HCT116 (cell line): ENCODE measurements around the gene TOMM70. TPM values are rescaled to one million over a fixed set of nuclear protein-coding genes. Genes with fewer than 3 reads are reported as not detected.

Source experiments
- ATAC-seq: fragments of 200-7000 bp; cut with Tn5 transposase; 2 replicates; pipeline ENCODE4 v1.9.1; 2020; ENCODE audit warnings: mild to moderate bottlenecking, moderate library complexity
- BruUV-seq: library from RNA; stranded (reverse); fragments of 400-500 nt; replicated peaks from 2 replicates; lab custom pipeline; 2021; lab: Mats Ljungman, UMichigan
- CTCF ChIA-PET: fragments of 300-600 bp; sonication (Branson Sonifier 250); formaldehyde crosslinking; loops from one replicate; lab custom pipeline; 2021; ENCODE audit warnings: antibody characterized with exemption; lab: Charles Lee
- POLR2A ChIA-PET: fragments of 300-600, 350-600 bp; sonication (Branson Sonifier 250); formaldehyde crosslinking; loops from one replicate; lab custom pipeline; 2021; ENCODE audit warnings: antibody characterized with exemption; lab: Charles Lee
- RAD21 ChIA-PET, 2 experiments: fragments of 300-600 bp; sonication (Branson Sonifier 250); formaldehyde crosslinking; loops; one replicate each; lab custom pipeline; 2023; ENCODE audit warnings: low total read pairs in 2 of 2; ENCODE audit not compliant: uncharacterized antibody in 2 of 2, unreplicated experiment in 2 of 2, low non-redundant PET in 1 of 2; lab: Charles Lee
- DNase-seq: peaks from one replicate; pipeline ENCODE4 v3.0.0-alpha.2; 2010; ENCODE audit warnings: low read depth, low spot score
- H2AFZ ChIP-seq: fragments of 200-600 bp; shearing (Covaris generic), sonication (generic); 2 replicates; pipeline ENCODE4 v1.6.1; 2017; ENCODE audit warnings: low read depth, mixed run types, mixed read lengths, antibody characterized with exemption, low read length; ENCODE audit not compliant: poor library complexity, severe bottlenecking
- H3K27ac ChIP-seq: 2 replicates; pipeline ENCODE4 v1.5.1; 2012; ENCODE audit warnings: low read depth, low read length
- H3K27me3 ChIP-seq: fragments of 200-600 bp; sonication (generic); 2 replicates; pipeline ENCODE4 v1.6.1; 2016; ENCODE audit warnings: mixed run types, low read length, mixed read lengths; ENCODE audit not compliant: insufficient read depth
- H3K36me3 ChIP-seq, 2 experiments: fragments of 200-500 bp in 1 of 2; fragments of 200-600 bp in 1 of 2; sonication (Bioruptor generic) in 1 of 2; sonication (generic) in 1 of 2; 2 replicates each; pipeline versions ENCODE4 v1.5.1 to v1.6.1; 2014 to 2016; ENCODE audit warnings: low read length in 2 of 2, inconsistent platforms in 1 of 2, mixed read lengths in 1 of 2, mixed run types in 1 of 2; ENCODE audit not compliant: insufficient read depth in 2 of 2, control insufficient read depth in 1 of 2
- H3K4me1 ChIP-seq, 2 experiments: fragments of 200-600 bp in 1 of 2; sonication (generic) in 1 of 2; 2 replicates each; pipeline versions ENCODE4 v1.5.1 to v1.6.1; 2012 to 2017; ENCODE audit warnings: low read length in 2 of 2, inconsistent platforms in 1 of 2, mild to moderate bottlenecking in 1 of 2, mixed read lengths in 1 of 2, mixed run types in 1 of 2, moderate library complexity in 1 of 2; ENCODE audit not compliant: insufficient read depth in 2 of 2, control insufficient read depth in 1 of 2
- H3K4me2 ChIP-seq: fragments of 200-600 bp; sonication (generic); 2 replicates; pipeline ENCODE4 v1.6.1; 2017; ENCODE audit warnings: mixed run types, low read length, mixed read lengths
- H3K4me3 ChIP-seq, 2 experiments: fragments of 200-600 bp in 1 of 2; sonication (generic) in 1 of 2; replicated peaks in 1 of 2; 2 replicates each; pipeline ENCODE4 v1.5.1; 2011 to 2016; ENCODE audit warnings: low read length in 2 of 2, control low read depth in 1 of 2, low read depth in 1 of 2, mild to moderate bottlenecking in 1 of 2, mixed read lengths in 1 of 2, mixed run types in 1 of 2
- H3K79me2 ChIP-seq: fragments of 200-600 bp; sonication (generic); 2 replicates; pipeline ENCODE4 v1.6.1; 2017; ENCODE audit warnings: mild to moderate bottlenecking, mixed run types, low read length, moderate library complexity, mixed read lengths; ENCODE audit not compliant: insufficient read depth
- H3K9ac ChIP-seq: fragments of 200-600 bp; sonication (generic); 2 replicates; pipeline ENCODE4 v1.6.1; 2016; ENCODE audit warnings: low read length, mixed read lengths
- H3K9me2 ChIP-seq: fragments of 200-600 bp; sonication (generic), shearing (Covaris generic); 2 replicates; pipeline ENCODE4 v1.6.1; 2017; ENCODE audit warnings: mixed run types, mild to moderate bottlenecking, moderate library complexity; ENCODE audit not compliant: insufficient read depth
- H3K9me3 ChIP-seq, 2 experiments: fragments of 200-500 bp in 1 of 2; fragments of 200-600 bp in 1 of 2; sonication (Bioruptor generic) in 1 of 2; sonication (generic) in 1 of 2; 2 replicates each; pipeline ENCODE4 v1.6.1; 2014 to 2017; ENCODE audit warnings: low read length in 2 of 2, mixed read lengths in 2 of 2, inconsistent platforms in 1 of 2, low read depth in 1 of 2, mild to moderate bottlenecking in 1 of 2, mixed run types in 1 of 2, moderate library complexity in 1 of 2; ENCODE audit not compliant: control insufficient read depth in 1 of 2, insufficient read depth in 1 of 2
- H4K20me1 ChIP-seq: fragments of 200-600 bp; sonication (generic), shearing (Covaris generic); 2 replicates; pipeline ENCODE4 v1.6.1; 2017; ENCODE audit warnings: mixed run types, mild to moderate bottlenecking, moderate library complexity; ENCODE audit not compliant: insufficient read depth
- CBX3 ChIP-seq: IDR thresholded peaks from 2 replicates; pipeline ENCODE4 v1.6.1; 2012; ENCODE audit warnings: low read depth
- CEBPB ChIP-seq: IDR thresholded peaks from 2 replicates; pipeline ENCODE4 v1.6.1; 2012; ENCODE audit warnings: low read depth
- EZH2phosphoT487 ChIP-seq: fragments of 200-600 bp; IDR thresholded peaks from 2 replicates; pipeline ENCODE4 v1.6.1; 2018; ENCODE audit warnings: antibody characterized with exemption, borderline replicate concordance
- JUND ChIP-seq: IDR thresholded peaks from 2 replicates; pipeline ENCODE4 v1.6.1; 2012
- POLR2AphosphoS5 ChIP-seq: IDR thresholded peaks from 2 replicates; pipeline ENCODE4 v1.6.1; 2011; ENCODE audit warnings: mild to moderate bottlenecking, low read depth, low read length, moderate library complexity
- RAD21 ChIP-seq: IDR thresholded peaks from 2 replicates; pipeline ENCODE4 v1.6.1; 2012; ENCODE audit warnings: low read depth, mild to moderate bottlenecking
- SP1 ChIP-seq: IDR thresholded peaks from 2 replicates; pipeline ENCODE4 v1.6.1; 2012; ENCODE audit warnings: low read depth
- TCF7L2 ChIP-seq: IDR thresholded peaks from 2 replicates; pipeline ENCODE4 v1.7.0; 2011; ENCODE audit warnings: borderline replicate concordance, inconsistent platforms; ENCODE audit not compliant: insufficient read depth, insufficient read length; ENCODE audit errors: extremely low read depth
- ZNF274 ChIP-seq: fragments of 200-500 bp; sonication (Bioruptor generic); IDR thresholded peaks from 2 replicates; pipeline ENCODE4 v1.6.1; 2014; ENCODE audit warnings: mild to moderate bottlenecking, low read depth, low read length, inconsistent platforms
- intact Hi-C: fragments of 100-400 bp; cut with micrococcal nuclease; formaldehyde crosslinking; loops from 2 replicates; pipeline ENCODE4 v1.10.0; 2022
- total RNA-seq: library from RNA; stranded (reverse); gene quantifications from one replicate; pipeline ENCODE4 v1.2.1, GENCODE V29; 2021; ENCODE audit not compliant: unreplicated experiment
- TF ChIP-seq, protein P1 (sequence below): IDR thresholded peaks from 2 replicates; pipeline ENCODE4 v1.6.1; 2012; ENCODE audit warnings: low read depth
- TF ChIP-seq, protein P2 (sequence below), 3 experiments: fragments of 200-600 bp in 1 of 3; sonication (generic) in 1 of 3; IDR thresholded peaks in 2 of 3; conservative IDR thresholded peaks in 1 of 3; 2 replicates each; pipeline ENCODE4 v1.5.1; 2012 to 2017; ENCODE audit warnings: low read depth in 2 of 3, low read length in 2 of 3, antibody characterized with exemption in 1 of 3, borderline replicate concordance in 1 of 3, control low read depth in 1 of 3, mild to moderate bottlenecking in 1 of 3, mixed read lengths in 1 of 3, mixed run types in 1 of 3, moderate library complexity in 1 of 3; ENCODE audit not compliant: insufficient read depth in 1 of 3

TOMM70 gene
- total RNA-seq, 1 experiment from 2014 or later: 54.9 TPM

DNA sequence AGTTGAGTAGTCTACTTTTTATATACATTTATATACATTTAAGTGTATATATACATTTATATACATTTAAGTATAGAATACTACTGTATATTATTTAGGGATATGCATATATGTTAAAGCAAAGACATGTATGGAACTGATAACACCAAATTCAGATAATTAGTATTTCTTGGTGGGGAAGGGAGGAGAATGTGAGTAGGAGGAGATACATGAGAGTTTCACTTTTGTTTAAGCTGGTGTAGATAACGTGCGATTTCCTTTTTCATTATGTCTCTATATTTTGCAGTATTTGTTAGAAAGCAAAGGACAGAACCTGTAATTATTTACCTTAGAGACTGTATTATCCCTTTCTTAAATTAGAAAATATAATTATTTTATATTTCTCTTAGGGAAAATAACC, 83.0 kb downstream of the TOMM70 start (continued):
- TF ChIP-seq, protein P1, sequence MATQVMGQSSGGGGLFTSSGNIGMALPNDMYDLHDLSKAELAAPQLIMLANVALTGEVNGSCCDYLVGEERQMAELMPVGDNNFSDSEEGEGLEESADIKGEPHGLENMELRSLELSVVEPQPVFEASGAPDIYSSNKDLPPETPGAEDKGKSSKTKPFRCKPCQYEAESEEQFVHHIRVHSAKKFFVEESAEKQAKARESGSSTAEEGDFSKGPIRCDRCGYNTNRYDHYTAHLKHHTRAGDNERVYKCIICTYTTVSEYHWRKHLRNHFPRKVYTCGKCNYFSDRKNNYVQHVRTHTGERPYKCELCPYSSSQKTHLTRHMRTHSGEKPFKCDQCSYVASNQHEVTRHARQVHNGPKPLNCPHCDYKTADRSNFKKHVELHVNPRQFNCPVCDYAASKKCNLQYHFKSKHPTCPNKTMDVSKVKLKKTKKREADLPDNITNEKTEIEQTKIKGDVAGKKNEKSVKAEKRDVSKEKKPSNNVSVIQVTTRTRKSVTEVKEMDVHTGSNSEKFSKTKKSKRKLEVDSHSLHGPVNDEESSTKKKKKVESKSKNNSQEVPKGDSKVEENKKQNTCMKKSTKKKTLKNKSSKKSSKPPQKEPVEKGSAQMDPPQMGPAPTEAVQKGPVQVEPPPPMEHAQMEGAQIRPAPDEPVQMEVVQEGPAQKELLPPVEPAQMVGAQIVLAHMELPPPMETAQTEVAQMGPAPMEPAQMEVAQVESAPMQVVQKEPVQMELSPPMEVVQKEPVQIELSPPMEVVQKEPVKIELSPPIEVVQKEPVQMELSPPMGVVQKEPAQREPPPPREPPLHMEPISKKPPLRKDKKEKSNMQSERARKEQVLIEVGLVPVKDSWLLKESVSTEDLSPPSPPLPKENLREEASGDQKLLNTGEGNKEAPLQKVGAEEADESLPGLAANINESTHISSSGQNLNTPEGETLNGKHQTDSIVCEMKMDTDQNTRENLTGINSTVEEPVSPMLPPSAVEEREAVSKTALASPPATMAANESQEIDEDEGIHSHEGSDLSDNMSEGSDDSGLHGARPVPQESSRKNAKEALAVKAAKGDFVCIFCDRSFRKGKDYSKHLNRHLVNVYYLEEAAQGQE: no peak
- TF ChIP-seq RAD21 (no peak), SP1 (no peak), TCF7L2 (no peak), ZNF274 (no peak), JUND (no peak), EZH2phosphoT487 (no peak), POLR2AphosphoS5 (no peak), CBX3 (no peak)

DNA sequence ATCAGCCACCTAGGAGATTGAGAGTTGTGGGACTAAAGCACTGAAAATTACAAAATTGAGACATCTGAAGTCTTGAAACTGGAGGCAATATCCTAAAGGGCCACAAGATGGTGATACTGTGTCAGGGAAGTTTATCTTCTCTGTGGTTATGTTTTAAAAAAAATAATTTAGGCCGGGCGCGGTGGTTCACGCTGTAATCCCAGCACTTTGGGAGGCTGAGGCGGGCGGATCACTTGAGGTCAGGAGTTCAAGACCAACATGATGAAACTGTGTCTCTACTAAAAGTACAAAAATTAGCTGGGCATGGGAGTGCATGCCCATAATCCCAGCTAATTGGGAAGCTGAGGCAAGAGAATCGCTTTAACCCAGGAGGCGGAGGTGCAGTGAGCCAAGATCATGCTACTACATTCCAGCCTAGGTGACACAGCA, 84.2 kb downstream of the TOMM70 start:
- Histone ChIP-seq H3K4me2 (peak overlapping the region; percentile 32), H4K20me1 (no peaks in the 10 kb centered on the region; the same call in 1 of the 2 replicates), H3K36me3 (no peaks in the 10 kb centered on the region), H3K9me3 (no peaks in the 10 kb centered on the region), H3K4me3 (no peak overlapping the region), H3K27me3 (no peaks in the 10 kb centered on the region), H3K9me2 (no peaks in the 10 kb centered on the region), H3K4me1 (peaks cover 3 to 4% of the 10 kb centered on the region in 2 experiments; a peak in 2 of 4 replicates), H3K79me2 (no peaks in the 10 kb centered on the region), H2AFZ (no peak overlapping the region), H3K27ac (no peak overlapping the region), H3K9ac (no peak overlapping the region)
- ATAC-seq: peak; percentile 86
- DNase-seq: peak; percentile 46
- intact Hi-C loops: loop anchor here (1.0 to 10.0 kb wide), 6 partner anchors 146 to 881 kb away; no protein-coding TSS in a partner anchor
- ChIA-PET POLR2A (no interaction called here), CTCF (interaction anchor here (0.8 to 1.4 kb wide), 4 partner anchors 146 to 485 kb away, joined by 3 to 5 read pairs (median 4); no protein-coding TSS in a partner anchor), RAD21 (no interaction called here)
- TF ChIP-seq, protein P2, sequence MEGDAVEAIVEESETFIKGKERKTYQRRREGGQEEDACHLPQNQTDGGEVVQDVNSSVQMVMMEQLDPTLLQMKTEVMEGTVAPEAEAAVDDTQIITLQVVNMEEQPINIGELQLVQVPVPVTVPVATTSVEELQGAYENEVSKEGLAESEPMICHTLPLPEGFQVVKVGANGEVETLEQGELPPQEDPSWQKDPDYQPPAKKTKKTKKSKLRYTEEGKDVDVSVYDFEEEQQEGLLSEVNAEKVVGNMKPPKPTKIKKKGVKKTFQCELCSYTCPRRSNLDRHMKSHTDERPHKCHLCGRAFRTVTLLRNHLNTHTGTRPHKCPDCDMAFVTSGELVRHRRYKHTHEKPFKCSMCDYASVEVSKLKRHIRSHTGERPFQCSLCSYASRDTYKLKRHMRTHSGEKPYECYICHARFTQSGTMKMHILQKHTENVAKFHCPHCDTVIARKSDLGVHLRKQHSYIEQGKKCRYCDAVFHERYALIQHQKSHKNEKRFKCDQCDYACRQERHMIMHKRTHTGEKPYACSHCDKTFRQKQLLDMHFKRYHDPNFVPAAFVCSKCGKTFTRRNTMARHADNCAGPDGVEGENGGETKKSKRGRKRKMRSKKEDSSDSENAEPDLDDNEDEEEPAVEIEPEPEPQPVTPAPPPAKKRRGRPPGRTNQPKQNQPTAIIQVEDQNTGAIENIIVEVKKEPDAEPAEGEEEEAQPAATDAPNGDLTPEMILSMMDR (IDR thresholded peaks at IDR 0.05 in 2 of 3, conservative IDR thresholded peaks at IDR 0.05 in 1 of 3; ENCODE audit: borderline replicate concordance in 1 of 3, insufficient read depth in 1 of 3, low read depth in 2 of 3, low read length in 2 of 3): peak; percentile 32 to 71 (median 65); a peak in 5 of 6 replicates
- no peak for TF ChIP-seq CEBPB
- TF ChIP-seq RAD21: peak; percentile 73
- no TSS peak for BruUV-seq

Other genes starting within 250 kb of the TOMM70 start
- 21.9 TPM for gene TBC1D23, start 140.1 kb downstream of the TOMM70 start, total RNA-seq
- 44.7 TPM for gene NIT2, start 66.3 kb downstream of the TOMM70 start, total RNA-seq
- gene LNP1, start 450 bp upstream of the TOMM70 start, total RNA-seq: 1.6 TPM
- gene TMEM45A, start 91.5 kb upstream of the TOMM70 start, total RNA-seq: 5.0 TPM
- gene ADGRG7, start 208.5 kb upstream of the TOMM70 start, total RNA-seq: not detected